Loucy (cell line): ENCODE data around the gene PRCD.

Experiments
- H2AFZ ChIP-seq: fragments of 200-600 bp; sonication (generic); 2 replicates; pipeline ENCODE4 v1.6.0; 2016; ENCODE audit warnings: antibody characterized with exemption, mild to moderate bottlenecking, low read length, moderate library complexity
- H3F3A ChIP-seq: fragments of 200-600 bp; 2 replicates; pipeline ENCODE4 v1.6.0; 2016; ENCODE audit warnings: antibody characterized with exemption, low read depth, mild to moderate bottlenecking
- H3K27me3 ChIP-seq: fragments of 200-600 bp; sonication (generic); 2 replicates; pipeline ENCODE4 v1.6.1; 2014; ENCODE audit warnings: low read length, mild to moderate bottlenecking; ENCODE audit not compliant: insufficient read depth, poor library complexity, severe bottlenecking
- H3K36me3 ChIP-seq: fragments of 200-600 bp; sonication (generic); 2 replicates; pipeline ENCODE4 v1.6.1; 2016; ENCODE audit warnings: low read length; ENCODE audit not compliant: insufficient read depth
- H3K4me1 ChIP-seq: fragments of 200-600 bp; sonication (generic); 2 replicates; pipeline ENCODE4 v1.5.1; 2014; ENCODE audit warnings: low read length, mild to moderate bottlenecking; ENCODE audit not compliant: insufficient read depth, poor library complexity, severe bottlenecking
- H3K4me2 ChIP-seq: fragments of 200-600 bp; sonication (generic); 2 replicates; pipeline ENCODE4 v1.6.0; 2014; ENCODE audit warnings: antibody characterized with exemption, low read length, low read depth, mild to moderate bottlenecking; ENCODE audit not compliant: poor library complexity, severe bottlenecking
- H3K4me3 ChIP-seq: fragments of 200-600 bp; sonication (generic); 2 replicates; pipeline ENCODE4 v1.5.1; 2014; ENCODE audit warnings: low read length, mild to moderate bottlenecking, mixed read lengths; ENCODE audit not compliant: poor library complexity, severe bottlenecking
- H3K79me2 ChIP-seq: fragments of 200-600 bp; sonication (generic); 2 replicates; pipeline ENCODE4 v1.6.1; 2014; ENCODE audit warnings: low read length; ENCODE audit not compliant: insufficient read depth
- H3K9ac ChIP-seq: fragments of 200-600 bp; sonication (generic); 2 replicates; pipeline ENCODE4 v1.6.0; 2014; ENCODE audit warnings: mild to moderate bottlenecking, low read depth, low read length, moderate library complexity; ENCODE audit not compliant: poor library complexity, severe bottlenecking
- H3K9me2 ChIP-seq: fragments of 200-600 bp; sonication (generic); replicated peaks from 2 replicates; pipeline ENCODE4 v1.6.1; 2016; ENCODE audit warnings: low read depth, low read length, mixed read lengths
- H3K9me3 ChIP-seq: fragments of 200-600 bp; sonication (generic); 2 replicates; pipeline ENCODE4 v1.6.1; 2014; ENCODE audit warnings: mild to moderate bottlenecking, antibody characterized with exemption, low read length, low read depth; ENCODE audit not compliant: insufficient read depth
- H4K20me1 ChIP-seq: fragments of 200-600 bp; sonication (generic); 2 replicates; pipeline ENCODE4 v1.6.0; 2014; ENCODE audit warnings: antibody characterized with exemption, low read length, mild to moderate bottlenecking; ENCODE audit not compliant: insufficient read depth, poor library complexity, severe bottlenecking
- EZH2phosphoT487 ChIP-seq: fragments of 200-600 bp; IDR thresholded peaks from 2 replicates; pipeline ENCODE4 v1.6.1; 2018; ENCODE audit warnings: antibody characterized with exemption, mild to moderate bottlenecking, moderate library complexity, borderline replicate concordance
- TF ChIP-seq, protein P1 (sequence below): fragments of 200-600 bp; sonication (generic); conservative IDR thresholded peaks from 2 replicates; pipeline ENCODE4 v1.5.1; 2014; ENCODE audit warnings: mild to moderate bottlenecking, antibody characterized with exemption, low read length

The PRCD gene

DNA sequence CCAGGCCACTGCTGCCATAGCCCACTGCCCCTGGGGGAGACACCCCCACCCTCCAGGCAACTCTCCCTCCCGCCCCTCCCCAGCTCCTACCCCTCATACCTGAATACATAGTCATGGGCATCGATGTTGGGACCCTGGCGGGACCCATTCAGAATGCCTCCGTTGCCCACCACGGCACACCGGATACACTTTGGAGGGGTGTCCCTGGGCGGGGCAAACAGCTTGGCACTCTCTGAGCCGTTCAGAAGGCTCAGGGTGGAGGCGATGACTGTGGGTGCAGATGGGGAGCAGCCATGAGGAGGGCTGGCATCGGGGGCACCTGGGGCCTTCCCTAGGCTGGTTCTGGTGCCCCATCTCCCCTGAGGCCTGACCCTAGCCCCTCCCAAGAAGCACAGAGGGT, 33.3 kb downstream of the PRCD start:
- Histone ChIP-seq H3K9me3 (no peaks in the 10 kb centered on the region), H3K4me1 (peaks cover 5% of the 10 kb centered on the region), H3K79me2 (no peaks in the 10 kb centered on the region), H2AFZ (no peak overlapping the region), H3K9me2 (no peaks in the 10 kb centered on the region), H3K36me3 (no peaks in the 10 kb centered on the region), H3K9ac (no peak overlapping the region), H3K4me3 (no peak overlapping the region), H3K4me2 (no peak overlapping the region), H4K20me1 (no peaks in the 10 kb centered on the region), H3F3A (no peaks in the 10 kb centered on the region), H3K27me3 (no peaks in the 10 kb centered on the region)
- no peak for TF ChIP-seq EZH2phosphoT487
- TF ChIP-seq, protein P1, sequence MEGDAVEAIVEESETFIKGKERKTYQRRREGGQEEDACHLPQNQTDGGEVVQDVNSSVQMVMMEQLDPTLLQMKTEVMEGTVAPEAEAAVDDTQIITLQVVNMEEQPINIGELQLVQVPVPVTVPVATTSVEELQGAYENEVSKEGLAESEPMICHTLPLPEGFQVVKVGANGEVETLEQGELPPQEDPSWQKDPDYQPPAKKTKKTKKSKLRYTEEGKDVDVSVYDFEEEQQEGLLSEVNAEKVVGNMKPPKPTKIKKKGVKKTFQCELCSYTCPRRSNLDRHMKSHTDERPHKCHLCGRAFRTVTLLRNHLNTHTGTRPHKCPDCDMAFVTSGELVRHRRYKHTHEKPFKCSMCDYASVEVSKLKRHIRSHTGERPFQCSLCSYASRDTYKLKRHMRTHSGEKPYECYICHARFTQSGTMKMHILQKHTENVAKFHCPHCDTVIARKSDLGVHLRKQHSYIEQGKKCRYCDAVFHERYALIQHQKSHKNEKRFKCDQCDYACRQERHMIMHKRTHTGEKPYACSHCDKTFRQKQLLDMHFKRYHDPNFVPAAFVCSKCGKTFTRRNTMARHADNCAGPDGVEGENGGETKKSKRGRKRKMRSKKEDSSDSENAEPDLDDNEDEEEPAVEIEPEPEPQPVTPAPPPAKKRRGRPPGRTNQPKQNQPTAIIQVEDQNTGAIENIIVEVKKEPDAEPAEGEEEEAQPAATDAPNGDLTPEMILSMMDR: no peak

GRCh38 chr17:76574166-76574565, 34.3 kb downstream of the PRCD start:
- no peaks in the 10 kb centered on the region for H4K20me1 ChIP-seq
- H3F3A ChIP-seq: no peaks in the 10 kb centered on the region
- H3K27me3 ChIP-seq: no peaks in the 10 kb centered on the region
- no peaks in the 10 kb centered on the region for H3K9me3 ChIP-seq
- peaks cover 5% of the 10 kb centered on the region for H3K4me1 ChIP-seq
- TF ChIP-seq, protein P1: no peak
- TF ChIP-seq EZH2phosphoT487: no peak
- no peak overlapping the region for H3K9ac ChIP-seq
- H3K9me2 ChIP-seq: no peaks in the 10 kb centered on the region
- H3K79me2 ChIP-seq: no peaks in the 10 kb centered on the region
- no peaks in the 10 kb centered on the region for H3K36me3 ChIP-seq
- H3K4me3 ChIP-seq: no peak overlapping the region
- no peak overlapping the region for H2AFZ ChIP-seq
- no peak overlapping the region for H3K4me2 ChIP-seq

DNA sequence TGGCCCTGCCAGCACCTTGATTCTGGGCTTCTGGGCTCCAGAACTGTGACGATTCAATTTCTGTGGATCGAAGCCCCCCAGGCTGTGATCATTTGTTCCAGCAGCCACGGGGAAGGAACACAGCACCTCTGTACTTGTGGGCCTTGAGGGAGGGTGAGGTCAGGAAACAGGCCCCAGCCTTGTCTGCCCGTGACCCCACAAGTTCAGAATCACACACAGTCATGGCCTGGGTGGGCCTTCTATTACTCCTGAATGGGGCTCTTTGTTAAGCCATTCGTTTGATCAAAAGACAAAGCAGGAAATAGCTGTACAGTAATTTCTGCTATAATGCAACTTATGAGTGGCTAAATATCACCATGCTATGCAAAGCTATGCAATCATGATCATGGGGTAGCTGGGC, 35.7 kb downstream of the PRCD start:
- Histone ChIP-seq H3K4me2 (no peak overlapping the region), H2AFZ (0 out of 2 replicates have a peak overlapping the region, but pooled peaks have one; percentile 28), H3K27me3 (no peaks in the 10 kb centered on the region), H3K9me2 (no peaks in the 10 kb centered on the region), H3F3A (no peaks in the 10 kb centered on the region), H3K36me3 (no peaks in the 10 kb centered on the region), H3K9me3 (no peaks in the 10 kb centered on the region), H3K79me2 (no peaks in the 10 kb centered on the region), H4K20me1 (no peaks in the 10 kb centered on the region), H3K4me3 (no peak overlapping the region), H3K4me1 (peaks cover 2% of the 10 kb centered on the region), H3K9ac (no peak overlapping the region)
- no peak for TF ChIP-seq EZH2phosphoT487
- TF ChIP-seq, protein P1: no peak
